WTC11 (cell line): Measurements from ENCODE around the gene EREG.

ENCODE experiments used
- ATF1 ChIP-seq: sonication (generic); formaldehyde crosslinking; IDR thresholded peaks from 2 replicates; pipeline ENCODE4 v1.8.1; 2023; ENCODE audit warnings: mild to moderate bottlenecking, moderate library complexity, missing genetic modification reagents
- CTCF ChIP-seq: fragments of 200-600 bp; IDR thresholded peaks from 2 replicates; pipeline ENCODE4 v1.8.0; 2022; ENCODE audit warnings: antibody characterized with exemption
- ESRRA ChIP-seq: sonication (generic); formaldehyde crosslinking; IDR thresholded peaks from 2 replicates; pipeline ENCODE4 v1.8.1; 2022; ENCODE audit warnings: mild to moderate bottlenecking, missing genetic modification reagents, borderline replicate concordance
- FOXP4 ChIP-seq: sonication (generic); formaldehyde crosslinking; IDR thresholded peaks from 2 replicates; pipeline ENCODE4 v1.8.0; 2022; ENCODE audit warnings: mild to moderate bottlenecking, missing genetic modification reagents
- JUN ChIP-seq: sonication (generic); formaldehyde crosslinking; IDR thresholded peaks from 2 replicates; pipeline ENCODE4 v1.8.0; 2023; ENCODE audit warnings: mild to moderate bottlenecking, missing genetic modification reagents
- RORB ChIP-seq: fragments of 250-450 bp; sonication (Bioruptor Pico); IDR thresholded peaks from 2 replicates; pipeline ENCODE4 v1.9.0; 2021; ENCODE audit warnings: mild to moderate bottlenecking
- SP1 ChIP-seq: sonication (generic); formaldehyde crosslinking; conservative IDR thresholded peaks from 2 replicates; pipeline ENCODE4 v1.8.1; 2022; ENCODE audit warnings: missing genetic modification reagents
- USF2 ChIP-seq: sonication (generic); formaldehyde crosslinking; IDR thresholded peaks from 2 replicates; pipeline ENCODE4 v1.8.1; 2023; ENCODE audit warnings: mild to moderate bottlenecking, missing genetic modification reagents, moderate library complexity
- ZNF263 ChIP-seq: sonication (generic); formaldehyde crosslinking; IDR thresholded peaks from 2 replicates; pipeline ENCODE4 v1.8.1; 2022; ENCODE audit warnings: low read depth, mild to moderate bottlenecking, moderate library complexity, missing genetic modification reagents
- ZNF423 ChIP-seq: fragments of 250-450 bp; sonication (Bioruptor Pico); IDR thresholded peaks from 2 replicates; pipeline ENCODE4 v2.1.2; 2022; ENCODE audit warnings: mild to moderate bottlenecking, moderate library complexity
- TF ChIP-seq, protein P1 (sequence below): sonication (generic); formaldehyde crosslinking; IDR thresholded peaks from 2 replicates; pipeline ENCODE4 v1.8.1; 2023; ENCODE audit warnings: mild to moderate bottlenecking, missing genetic modification reagents, moderate library complexity

GRCh38 chr4:74391346-74391745, 26.4 kb downstream of the EREG start:
- TF ChIP-seq CTCF (no peak), ATF1 (no peak), JUN (CRISPR knock-in tag) (no peak), ESRRA (CRISPR knock-in tag) (no peak), RORB (CRISPR knock-in tag) (no peak), ZNF263 (CRISPR knock-in tag) (no peak), FOXP4 (CRISPR knock-in tag) (no peak), USF2 (no peak), SP1 (CRISPR knock-in tag) (no peak), ZNF423 (CRISPR knock-in tag) (no peak)
- TF ChIP-seq, protein P1, sequence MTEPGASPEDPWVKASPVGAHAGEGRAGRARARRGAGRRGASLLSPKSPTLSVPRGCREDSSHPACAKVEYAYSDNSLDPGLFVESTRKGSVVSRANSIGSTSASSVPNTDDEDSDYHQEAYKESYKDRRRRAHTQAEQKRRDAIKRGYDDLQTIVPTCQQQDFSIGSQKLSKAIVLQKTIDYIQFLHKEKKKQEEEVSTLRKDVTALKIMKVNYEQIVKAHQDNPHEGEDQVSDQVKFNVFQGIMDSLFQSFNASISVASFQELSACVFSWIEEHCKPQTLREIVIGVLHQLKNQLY: no peak
